Erythroblast (primary cell): ENCODE data around the gene VSIG10.

ENCODE experiments used
- GATA1 ChIP-seq: IDR thresholded peaks from 2 replicates; pipeline ENCODE4 v1.6.1; 2011; ENCODE audit warnings: low read depth, mild to moderate bottlenecking, control low read depth, low read length, moderate library complexity
- POLR2A ChIP-seq: IDR thresholded peaks from 2 replicates; pipeline ENCODE4 v1.6.1; 2011; ENCODE audit warnings: mild to moderate bottlenecking, low read length

DNA sequence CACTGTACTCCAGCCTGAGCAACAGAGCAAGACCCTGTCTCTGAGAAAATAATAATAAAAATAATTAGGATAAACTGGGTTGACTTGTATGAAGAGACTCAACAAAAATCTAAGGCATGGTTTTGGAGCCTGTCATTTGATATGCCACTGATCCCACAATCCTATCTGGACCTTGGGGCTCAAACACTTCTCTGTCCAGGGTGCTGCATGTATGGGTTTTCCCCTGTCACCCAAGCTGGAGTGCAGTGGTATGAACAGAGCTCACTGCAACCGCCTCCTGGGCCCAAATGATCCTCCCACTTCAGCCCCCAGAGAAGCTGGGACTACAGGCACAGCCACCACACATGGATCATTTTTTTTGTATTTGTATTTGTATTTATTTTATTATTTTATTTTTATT, 5.3 kb upstream of the VSIG10 start:
- TF ChIP-seq POLR2A (no peak), GATA1 (no peak)
